Pancreas (tissue), 10 donors: ENCODE measurements around the gene FAM47E. TPM values are rescaled to one million over a fixed set of nuclear protein-coding genes. Genes with fewer than 3 reads are reported as not detected.

Experiments used
- ATAC-seq, 4 donors: fragments of 200-7000 bp; cut with Tn5 transposase; one replicate each; pipeline versions ENCODE4 v1.8.0 to v1.9.1; 2020; ENCODE audit warnings: mild to moderate bottlenecking in 4 of 4, moderate library complexity in 4 of 4
- DNase-seq, 6 donors: peaks; one replicate each; pipeline ENCODE4 v3.0.0-alpha.2; 2020
- FAIRE-seq: peaks from 2 replicates; lab custom pipeline; 2012; peaks lifted over from hg19 to GRCh38; lab: Jason Lieb, UNC
- H3K27ac ChIP-seq, 4 donors: fragments of 200-600 bp; sonication (generic); 1 replicate in 3 of 4; 2 replicates in 1 of 4; pipeline versions ENCODE4 v1.5.0 to v1.8.0; 2020
- H3K27me3 ChIP-seq, 4 donors: fragments of 200-600 bp; one replicate each; pipeline ENCODE4 v1.8.0; 2021
- H3K36me3 ChIP-seq, 3 donors: fragments of 200-600 bp; sonication (generic) in 1 of 3; one replicate each; pipeline versions ENCODE4 v1.5.0 to v1.8.0; 2020 to 2021
- H3K4me1 ChIP-seq, 3 donors: fragments of 200-600 bp; one replicate each; pipeline ENCODE4 v1.8.0; 2021
- H3K4me3 ChIP-seq, 4 donors: fragments of 200-600 bp; sonication (generic) in 2 of 4; one replicate each; pipeline versions ENCODE4 v1.5.0 to v1.8.0; 2020 to 2021
- H3K9me3 ChIP-seq, 4 donors: fragments of 200-600 bp; one replicate each; pipeline ENCODE4 v1.8.0; 2021
- CTCF ChIP-seq, 4 donors: fragments of 200-600 bp; sonication (generic) in 3 of 4; IDR thresholded peaks; one replicate each; pipeline versions ENCODE4 v1.5.0 to v1.8.0; 2021; ENCODE audit warnings: antibody characterized with exemption in 4 of 4
- WGBS, 2 donors: extraction: QIAGEN DNeasy Blood & Tissue Kit; methylation state at CpG; one replicate each; pipeline ENCODE4 v1.1.7; 2013; 5-methylcytosine and 5-hydroxymethylcytosine counted together
- intact Hi-C, 3 donors: fragments of 100-400 bp; cut with DNase I; formaldehyde crosslinking; loops; one replicate each; pipeline versions ENCODE4 v1.11.1 to v1.14.2; 2022
- polyA plus RNA-seq, 2 donors: library from polyadenylated mRNA; stranded (reverse); fragments of 200-250 nt; gene quantifications; one replicate each; pipeline ENCODE4 v1.2.3, GENCODE V29; 2013
- total RNA-seq, 6 donors: library from RNA; stranded (reverse); fragmentation: NEBNext Ultra II Directional in 4 of 6; extraction: Animal tissue kit (Norgen Biotek cat#: 25700) in 4 of 6; gene quantifications; one replicate each; pipeline versions ENCODE4 v1.2.1 to v1.2.4, GENCODE V29; 2021 to 2023
- donor health status: healthy with polysubstance abuse.
- donor health status: DM: no; HTN: no; CAD: no; lungs with moderate emphysema.
- donor health status: DM: no; HTN: no; CAD: no.
- donor health status: control.
- donor health status: control.
- donor health status: Bipolar disorder and iron deficiency.
- donor health status: DM: yes; HTN: yes; CAD: no.
- donor health status: DM: no; HTN: no; CAD: no.
- donor health status: DM: no; HTN: no; CAD: no.
- donor health status: DM: yes; HTN: yes; CAD: no.

FAM47E gene
- total and polyA plus RNA-seq, 8 donors = 3.6 to 14.8 (median 9.3) TPM

GRCh38 chr4:76256968-76257367 lies 5.4 kb downstream of the FAM47E start:
- no peaks in the 10 kb centered on the region for H3K27me3 ChIP-seq
- DNase-seq = no peak
- WGBS, 2 donors = 72 to 83% methylated on average over 1 of the region's 1 CpG
- no peak for ATAC-seq
- FAIRE-seq = no peak
- H3K36me3 ChIP-seq = no peaks in the 10 kb centered on the region
- no peak for TF ChIP-seq CTCF (IDR thresholded peaks at IDR 0.05)
- H3K4me1 ChIP-seq = peaks cover 0 to 12% (median 8%) of the 10 kb centered on the region in 3 donors
- no peak overlapping the region for H3K4me3 ChIP-seq
- no peaks in the 10 kb centered on the region for H3K9me3 ChIP-seq
- H3K27ac ChIP-seq = no peak overlapping the region
- intact Hi-C loops = loop anchor here in 1 of 3 donors (10.0 kb wide), 1 partner anchor 48 kb away; the partner anchor contains the start of gene STBD1

GRCh38 chr4:76257824-76258223 lies 6.3 kb downstream of the FAM47E start:
- peaks cover 0 to 4% (median under 1%) of the 10 kb centered on the region in 3 donors for H3K4me1 ChIP-seq
- intact Hi-C loops = loop anchor here in 1 of 3 donors (10.0 kb wide), 1 partner anchor 47 kb away; the partner anchor contains the start of gene STBD1
- H3K4me3 ChIP-seq = no peak overlapping the region
- WGBS, 2 donors = 86 to 91% methylated on average over 3 of the region's 3 CpGs
- ATAC-seq (peak in 1 of 4 donors; percentile 50), FAIRE-seq (no peak), DNase-seq (no peak)
- H3K27me3 ChIP-seq = no peaks in the 10 kb centered on the region
- no peak for TF ChIP-seq CTCF (IDR thresholded peaks at IDR 0.05)
- no peaks in the 10 kb centered on the region for H3K9me3 ChIP-seq
- no peaks in the 10 kb centered on the region for H3K36me3 ChIP-seq
- no peak overlapping the region for H3K27ac ChIP-seq

GRCh38 chr4:76260571-76260970 lies 9.1 kb downstream of the FAM47E start:
- no peak for TF ChIP-seq CTCF (IDR thresholded peaks at IDR 0.05)
- FAIRE-seq (no peak), DNase-seq (no peak), ATAC-seq (no peak)
- intact Hi-C loops = no loop called here
- no peak overlapping the region for H3K27ac ChIP-seq
- H3K27me3 ChIP-seq = no peaks in the 10 kb centered on the region
- H3K4me1 ChIP-seq = no peaks in the 10 kb centered on the region
- H3K36me3 ChIP-seq = peaks cover 0 to 9% (median 0%) of the 10 kb centered on the region in 3 donors
- no peaks in the 10 kb centered on the region for H3K9me3 ChIP-seq
- WGBS, 2 donors = 0 to 57% methylated on average over 1 of the region's 1 CpG
- H3K4me3 ChIP-seq = no peak overlapping the region

GRCh38 chr4:76265631-76266218 lies 14.2 kb downstream of the FAM47E start:
- no peak for DNase-seq
- FAIRE-seq = no peak
- Histone ChIP-seq H3K9me3 (no peaks in the 10 kb centered on the region), H3K27me3 (no peaks in the 10 kb centered on the region), H3K36me3 (peaks cover 0 to 20% (median 0%) of the 10 kb centered on the region in 3 donors), H3K27ac (no peak overlapping the region), H3K4me1 (no peaks in the 10 kb centered on the region), H3K4me3 (no peak overlapping the region)
- 86 to 87% methylated on average over 6 of the region's 6 CpGs for WGBS, 2 donors
- no peak for TF ChIP-seq CTCF (IDR thresholded peaks at IDR 0.05)
- ATAC-seq = no peak
- intact Hi-C loops = no loop called here

- no peak for FAIRE-seq
- H3K27ac ChIP-seq = no peak overlapping the region
- intact Hi-C loops = no loop called here
- no peak overlapping the region for H3K4me3 ChIP-seq
- no peaks in the 10 kb centered on the region for H3K9me3 ChIP-seq
- TF ChIP-seq CTCF (IDR thresholded peaks at IDR 0.05) = no peak
- 70 to 75% methylated on average over 3 of the region's 3 CpGs for WGBS, 2 donors
- no peaks in the 10 kb centered on the region for H3K27me3 ChIP-seq
- no peak for ATAC-seq
- H3K4me1 ChIP-seq = no peaks in the 10 kb centered on the region
- DNase-seq = no peak
- H3K36me3 ChIP-seq = peaks cover 0 to 20% (median 0%) of the 10 kb centered on the region in 3 donors
Measured at GRCh38 chr4:76266627-76267026, 15.1 kb downstream of the FAM47E start.
